Cardiac fibroblast (primary cell): ENCODE measurements around the gene P2RX5.

Experiments used
- DNase-seq, 2 donors: peaks; one replicate each; pipeline versions ENCODE4 v3.0.0 to v3.0.0-alpha.2; 2010; ENCODE audit warnings: low read depth in 2 of 2
- H3K4me3 ChIP-seq, 2 donors: replicated peaks in 1 of 2; 1 replicate in 1 of 2; 2 replicates in 1 of 2; pipeline ENCODE4 v1.5.1; 2011; ENCODE audit warnings: low read depth in 2 of 2, low read length in 2 of 2, mild to moderate bottlenecking in 2 of 2, moderate library complexity in 1 of 2
- CTCF ChIP-seq: IDR thresholded peaks from one replicate; pipeline ENCODE4 v1.5.1; 2011; ENCODE audit warnings: low read depth, mild to moderate bottlenecking, low read length, inconsistent platforms

The P2RX5 gene

GRCh38 chr17:3723556-3724377, 27.8 kb upstream of the P2RX5 start, which contains the start of gene HASPIN:
Gene HASPIN (plus strand): TSS chr17:3723903. CDS start chr17:3723936, 33 bp downstream.
- peak; percentile 50 for TF ChIP-seq CTCF
- peak within 1 kb of the TSS; percentile 88 to 92 for H3K4me3 ChIP-seq
- peak; percentile 91 to 92 for DNase-seq

- DNase-seq = no peak
- H3K4me3 ChIP-seq = peak overlapping the region; percentile 88 to 92
- no peak for TF ChIP-seq CTCF
Measured at GRCh38 chr17:3723188-3723555, 27.2 kb upstream of the P2RX5 start.

- DNase-seq = peak in 1 of 2 donors; percentile 35
- no peak for TF ChIP-seq CTCF
- peak overlapping the region; percentile 88 to 92 for H3K4me3 ChIP-seq
Measured at GRCh38 chr17:3722716-3723115, 26.8 kb upstream of the P2RX5 start.

DNA sequence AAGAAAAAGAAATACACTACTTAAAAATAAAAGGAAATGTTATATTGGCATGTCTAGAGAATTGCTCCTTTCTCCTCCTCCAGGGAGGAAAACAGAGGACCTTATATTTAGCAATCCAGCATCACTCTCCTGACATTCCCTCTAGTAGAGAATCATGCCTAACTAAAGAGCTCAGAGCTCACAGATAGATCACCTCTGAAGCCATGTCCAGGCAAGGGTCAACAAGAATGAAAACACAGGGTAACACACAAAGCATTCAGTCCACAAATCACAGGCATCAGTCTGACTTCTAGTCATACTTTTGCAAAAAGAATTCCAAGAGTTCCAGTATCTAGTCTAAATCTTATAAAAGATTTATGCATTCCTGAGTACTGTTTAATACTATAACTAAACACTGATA, 23.3 kb upstream of the P2RX5 start:
- H3K4me3 ChIP-seq = no peak overlapping the region
- no peak for DNase-seq
- no peak for TF ChIP-seq CTCF

DNA sequence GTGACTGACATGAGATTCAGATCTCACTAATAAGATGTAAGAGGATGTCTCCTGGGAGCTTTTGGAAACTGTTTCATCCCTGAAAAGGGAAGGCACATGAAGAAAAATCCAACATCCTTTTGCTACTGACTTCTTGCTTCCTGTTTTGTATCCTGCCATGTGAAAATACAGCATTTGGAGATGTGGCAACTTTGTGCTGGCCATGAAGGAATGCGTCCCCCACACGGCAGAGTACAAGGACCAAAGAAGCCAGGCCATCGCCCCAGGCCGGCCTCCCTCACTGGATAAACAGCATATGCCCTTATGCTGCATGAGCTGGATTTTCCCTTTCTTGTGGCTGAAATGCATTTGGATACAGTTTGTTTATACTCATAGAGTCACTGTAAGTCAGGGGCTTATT, 22.2 kb upstream of the P2RX5 start:
- no peak for DNase-seq
- H3K4me3 ChIP-seq = no peak overlapping the region
- no peak for TF ChIP-seq CTCF

DNA sequence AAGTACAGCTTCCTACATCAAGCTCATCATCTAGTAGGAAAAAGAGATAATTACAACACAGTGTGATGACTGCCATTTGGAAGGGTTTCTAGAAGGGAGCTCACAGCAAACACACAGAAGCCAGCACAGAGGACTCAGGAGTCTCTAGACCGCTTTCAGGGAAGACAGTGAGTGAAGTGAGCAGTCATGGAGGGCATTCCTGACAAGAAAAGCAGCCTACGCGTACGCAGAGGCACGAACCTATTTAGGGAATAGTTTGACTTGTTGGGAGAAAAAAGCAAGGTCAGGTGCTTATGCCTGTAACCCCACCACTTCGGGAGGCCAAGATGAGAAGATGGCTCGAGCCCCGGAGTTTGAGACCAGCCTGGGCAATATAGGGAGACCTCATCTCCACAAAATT, 19.3 kb upstream of the P2RX5 start:
- DNase-seq = no peak
- no peak for TF ChIP-seq CTCF
- no peak overlapping the region for H3K4me3 ChIP-seq
